Measurements from ENCODE around the gene SPOPL.

- TF ChIP-seq CTCF (IDR thresholded peaks at IDR 0.05; ENCODE audit: low read depth, low read length) (no peak), POLR2A (IDR thresholded peaks at IDR 0.05; ENCODE audit: extremely low read depth, insufficient read length) (no peak)
Measured at GRCh38 chr2:138495384-138495783, 6.2 kb upstream of the SPOPL start.
